ENCODE results near the gene CTNND2. TPM values are rescaled to one million over a fixed set of nuclear protein-coding genes. Genes with fewer than 3 reads are reported as not detected.

CTNND2 gene
- total and polyA plus RNA-seq, 10 of the 15 experiments (the other 5 are each of a cell fraction or from before 2014, with no cell fraction given), result 0.02 to 0.16 (median 0.04) TPM; not detected in 7

- H3K9ac ChIP-seq (ENCODE audit: control insufficient read depth, insufficient read depth, low read length), result no peak overlapping the region
- ChIA-PET RAD21 (ENCODE audit: unreplicated experiment) (no interaction called here), SMC1A (ENCODE audit: uncharacterized antibody, unreplicated experiment) (no interaction called here), CTCF (no interaction called here), POLR2A (no interaction called here)
- WGBS (ENCODE audit: insufficient coverage, insufficient replicate concordance, low lambda C conversion rate, missing lambda C conversion rate), result 0% methylated on average over 1 of the region's 1 CpG
- in situ Hi-C loops (cut with MboI), result no loop called here
- no peak overlapping the region for H3K4me3 ChIP-seq
- no TSS peak for BruUV-seq (replicated peaks)
- H3K27me3 ChIP-seq (replicated peaks in 1 of 2; ENCODE audit: control insufficient read depth in 2 of 2, insufficient read depth in 2 of 2, low read length in 1 of 2), result no peaks in the 10 kb centered on the region
- DNase-seq (ENCODE audit: low read depth, low spot score), result no peak
- TF ChIP-seq KAT2A (conservative IDR thresholded peaks at IDR 0.05; ENCODE audit: control insufficient read depth, low read depth, low read length) (no peak), HDGF (IDR thresholded peaks at IDR 0.05) (no peak), JUNB (IDR thresholded peaks at IDR 0.05) (no peak), CTCF (IDR thresholded peaks at IDR 0.05 in 2 of 3, conservative IDR thresholded peaks at IDR 0.05 in 1 of 3; ENCODE audit: control insufficient read depth in 2 of 3, extremely low read depth in 1 of 3, insufficient read depth in 1 of 3, low read depth in 3 of 3, low read length in 3 of 3) (no peak), ELK1 (IDR thresholded peaks at IDR 0.05; ENCODE audit: low read depth, low read length) (no peak), ZNF274 (IDR thresholded peaks at IDR 0.05; ENCODE audit: insufficient read depth, insufficient read length) (no peak), STAT3 (IDR thresholded peaks at IDR 0.05; ENCODE audit: low read depth, low read length) (no peak), USF2 (IDR thresholded peaks at IDR 0.05; ENCODE audit: borderline replicate concordance, low read depth, low read length) (no peak)
- no peak for ATAC-seq
- H3K4me2 ChIP-seq (ENCODE audit: control insufficient read depth, insufficient read depth), result no peak overlapping the region
- no peak overlapping the region for H3K27ac ChIP-seq (ENCODE audit: control insufficient read depth, insufficient read depth)
- no peak overlapping the region for H2AFZ ChIP-seq (ENCODE audit: control insufficient read depth, low read depth, low read length)
- H3K36me3 ChIP-seq (ENCODE audit: control insufficient read depth in 2 of 2, insufficient read depth in 2 of 2, low read length in 1 of 2), result no peaks in the 10 kb centered on the region
- no peaks in the 10 kb centered on the region for H3K79me2 ChIP-seq (ENCODE audit: control insufficient read depth, insufficient read depth, low read length)
- no peak for FAIRE-seq
- no peaks in the 10 kb centered on the region for H4K20me1 ChIP-seq (ENCODE audit: control insufficient read depth, insufficient read depth)
- no peaks in the 10 kb centered on the region for H3K4me1 ChIP-seq (ENCODE audit: control insufficient read depth, insufficient read depth, low read length)
- H3K9me3 ChIP-seq (replicated peaks; ENCODE audit: control insufficient read depth, insufficient read depth, low read length), result no peaks in the 10 kb centered on the region
- intact Hi-C loops (cut with micrococcal nuclease; ENCODE audit: unreplicated experiment), result no loop called here
Observed at GRCh38 chr5:11072076-11072475, 832.2 kb downstream of the CTNND2 start.

Data from GM12878 (cell line).